ENCODE results near the gene LGALS9. TPM values are rescaled to one million over a fixed set of nuclear protein-coding genes. Genes with fewer than 3 reads are reported as not detected.

The LGALS9 gene
- polyA plus RNA-seq, 1 donor from 2014 or later: not detected

DNA sequence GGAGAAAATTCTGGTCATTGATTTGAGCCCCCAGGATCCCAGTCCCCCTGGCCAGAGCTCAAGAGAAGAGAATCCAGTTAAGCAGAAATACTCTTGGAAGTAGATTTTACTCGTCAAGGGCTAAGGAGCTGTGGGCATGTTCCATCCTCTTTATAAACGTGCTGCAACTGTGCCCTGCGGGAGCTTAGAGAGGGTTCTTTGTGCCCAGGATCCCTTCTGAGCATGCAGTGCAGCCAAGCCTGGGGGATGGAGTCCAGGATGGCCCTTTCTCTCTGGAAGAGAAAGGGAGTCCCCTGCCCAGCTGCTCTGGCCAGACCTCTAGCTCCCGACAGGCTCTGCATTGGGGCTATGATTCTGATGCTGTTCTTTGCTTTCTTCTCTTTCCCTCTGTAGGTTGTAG lies 9.5 kb upstream of the LGALS9 start:
- no peak overlapping the region for H3K27ac ChIP-seq (ENCODE audit: low read length)
- H3K4me3 ChIP-seq (ENCODE audit: low read length): no peak overlapping the region
- H2AFZ ChIP-seq (ENCODE audit: low read depth, low read length): no peak overlapping the region
- no peaks in the 10 kb centered on the region for H4K20me1 ChIP-seq (ENCODE audit: insufficient read depth)
- H3K9ac ChIP-seq (ENCODE audit: low read length): no peak overlapping the region
- no peaks in the 10 kb centered on the region for H3K9me2 ChIP-seq (ENCODE audit: insufficient read depth, low read length)
- no peaks in the 10 kb centered on the region for H3K36me3 ChIP-seq (ENCODE audit: insufficient read depth, low read length)
- no peaks in the 10 kb centered on the region for H3F3A ChIP-seq (ENCODE audit: insufficient read depth, low read length, poor library complexity, severe bottlenecking)
- TF ChIP-seq EZH2 (IDR thresholded peaks at IDR 0.05; ENCODE audit: borderline replicate concordance, insufficient read depth, low read length, poor library complexity, severe bottlenecking) (no peak), TAF1 (IDR thresholded peaks at IDR 0.05; ENCODE audit: low read depth) (no peak), SMC3 (conservative IDR thresholded peaks at IDR 0.05; ENCODE audit: poor library complexity) (no peak), EP300 (conservative IDR thresholded peaks at IDR 0.05; ENCODE audit: poor library complexity, severe bottlenecking) (no peak), MXI1 (conservative IDR thresholded peaks at IDR 0.05; ENCODE audit: poor library complexity, severe bottlenecking) (no peak), CTCF (IDR thresholded peaks at IDR 0.05; ENCODE audit: poor library complexity, severe bottlenecking) (no peak), RAD21 (conservative IDR thresholded peaks at IDR 0.05) (no peak), POLR2AphosphoS5 (IDR thresholded peaks at IDR 0.05) (no peak)
- TF ChIP-seq, protein P1, sequence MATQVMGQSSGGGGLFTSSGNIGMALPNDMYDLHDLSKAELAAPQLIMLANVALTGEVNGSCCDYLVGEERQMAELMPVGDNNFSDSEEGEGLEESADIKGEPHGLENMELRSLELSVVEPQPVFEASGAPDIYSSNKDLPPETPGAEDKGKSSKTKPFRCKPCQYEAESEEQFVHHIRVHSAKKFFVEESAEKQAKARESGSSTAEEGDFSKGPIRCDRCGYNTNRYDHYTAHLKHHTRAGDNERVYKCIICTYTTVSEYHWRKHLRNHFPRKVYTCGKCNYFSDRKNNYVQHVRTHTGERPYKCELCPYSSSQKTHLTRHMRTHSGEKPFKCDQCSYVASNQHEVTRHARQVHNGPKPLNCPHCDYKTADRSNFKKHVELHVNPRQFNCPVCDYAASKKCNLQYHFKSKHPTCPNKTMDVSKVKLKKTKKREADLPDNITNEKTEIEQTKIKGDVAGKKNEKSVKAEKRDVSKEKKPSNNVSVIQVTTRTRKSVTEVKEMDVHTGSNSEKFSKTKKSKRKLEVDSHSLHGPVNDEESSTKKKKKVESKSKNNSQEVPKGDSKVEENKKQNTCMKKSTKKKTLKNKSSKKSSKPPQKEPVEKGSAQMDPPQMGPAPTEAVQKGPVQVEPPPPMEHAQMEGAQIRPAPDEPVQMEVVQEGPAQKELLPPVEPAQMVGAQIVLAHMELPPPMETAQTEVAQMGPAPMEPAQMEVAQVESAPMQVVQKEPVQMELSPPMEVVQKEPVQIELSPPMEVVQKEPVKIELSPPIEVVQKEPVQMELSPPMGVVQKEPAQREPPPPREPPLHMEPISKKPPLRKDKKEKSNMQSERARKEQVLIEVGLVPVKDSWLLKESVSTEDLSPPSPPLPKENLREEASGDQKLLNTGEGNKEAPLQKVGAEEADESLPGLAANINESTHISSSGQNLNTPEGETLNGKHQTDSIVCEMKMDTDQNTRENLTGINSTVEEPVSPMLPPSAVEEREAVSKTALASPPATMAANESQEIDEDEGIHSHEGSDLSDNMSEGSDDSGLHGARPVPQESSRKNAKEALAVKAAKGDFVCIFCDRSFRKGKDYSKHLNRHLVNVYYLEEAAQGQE (IDR thresholded peaks at IDR 0.05; ENCODE audit: borderline replicate concordance): no peak
- H3K4me2 ChIP-seq (ENCODE audit: low read length): no peak overlapping the region
- H3K79me2 ChIP-seq (replicated peaks; ENCODE audit: insufficient read depth, low read length): no peaks in the 10 kb centered on the region
- H3K27me3 ChIP-seq (ENCODE audit: insufficient read depth, low read depth, low read length): no peaks in the 10 kb centered on the region
- no peaks in the 10 kb centered on the region for H3K9me3 ChIP-seq (ENCODE audit: low read length)

DNA sequence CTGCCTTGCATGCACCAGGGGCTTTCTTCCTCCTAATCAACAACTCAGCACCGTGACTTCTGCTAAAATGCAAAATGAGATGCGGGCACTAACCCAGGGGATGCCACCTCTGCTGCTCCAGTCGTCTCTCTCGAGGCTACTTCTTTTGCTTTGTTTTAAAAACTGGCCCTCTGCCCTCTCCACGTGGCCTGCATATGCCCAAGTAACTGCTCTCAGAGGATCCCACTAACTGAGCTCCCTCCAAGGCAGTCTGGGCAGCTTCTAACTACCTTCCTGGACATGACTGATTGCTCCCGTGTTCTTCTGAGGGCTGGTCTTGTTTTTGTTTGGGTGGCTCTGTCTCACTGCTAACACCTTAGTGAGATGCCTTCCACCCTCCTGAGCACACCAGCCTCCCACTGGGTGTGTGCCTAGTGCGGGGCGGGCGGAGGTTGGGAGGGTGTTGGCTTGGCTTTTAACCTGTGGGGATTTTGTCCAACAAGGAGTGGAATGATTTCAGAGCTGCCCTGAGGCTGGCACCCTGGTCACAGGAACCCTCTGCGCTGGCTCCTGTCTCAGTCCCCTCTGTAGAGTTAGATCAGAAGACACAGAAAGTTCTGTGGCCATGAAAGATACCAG lies 8.9 kb upstream of the LGALS9 start:
- Histone ChIP-seq H3K27me3 (ENCODE audit: insufficient read depth, low read depth, low read length) (no peaks in the 10 kb centered on the region), H3K27ac (ENCODE audit: low read length) (no peak overlapping the region), H2AFZ (ENCODE audit: low read depth, low read length) (no peak overlapping the region), H3K4me3 (ENCODE audit: low read length) (no peak overlapping the region), H3K9me2 (ENCODE audit: insufficient read depth, low read length) (no peaks in the 10 kb centered on the region), H4K20me1 (ENCODE audit: insufficient read depth) (no peaks in the 10 kb centered on the region), H3K9ac (ENCODE audit: low read length) (no peak overlapping the region), H3K36me3 (ENCODE audit: insufficient read depth, low read length) (no peaks in the 10 kb centered on the region), H3K79me2 (replicated peaks; ENCODE audit: insufficient read depth, low read length) (no peaks in the 10 kb centered on the region), H3K4me2 (ENCODE audit: low read length) (no peak overlapping the region), H3F3A (ENCODE audit: insufficient read depth, low read length, poor library complexity, severe bottlenecking) (no peaks in the 10 kb centered on the region), H3K9me3 (ENCODE audit: low read length) (no peaks in the 10 kb centered on the region)
- TF ChIP-seq RAD21 (conservative IDR thresholded peaks at IDR 0.05) (no peak), MXI1 (conservative IDR thresholded peaks at IDR 0.05; ENCODE audit: poor library complexity, severe bottlenecking) (no peak), EP300 (conservative IDR thresholded peaks at IDR 0.05; ENCODE audit: poor library complexity, severe bottlenecking) (no peak), EZH2 (IDR thresholded peaks at IDR 0.05; ENCODE audit: borderline replicate concordance, insufficient read depth, low read length, poor library complexity, severe bottlenecking) (no peak), CTCF (IDR thresholded peaks at IDR 0.05; ENCODE audit: poor library complexity, severe bottlenecking) (no peak), TAF1 (IDR thresholded peaks at IDR 0.05; ENCODE audit: low read depth) (no peak), SMC3 (conservative IDR thresholded peaks at IDR 0.05; ENCODE audit: poor library complexity) (no peak), POLR2AphosphoS5 (IDR thresholded peaks at IDR 0.05) (no peak)
- TF ChIP-seq, protein P1 (IDR thresholded peaks at IDR 0.05; ENCODE audit: borderline replicate concordance): no peak

Data from neural cell (in vitro differentiated cells).